GM12872 (cell line): ENCODE results near the gene TCERG1L.

Source experiments
- CTCF ChIP-seq: IDR thresholded peaks from 3 replicates; pipeline ENCODE4 v1.5.1; 2011; ENCODE audit warnings: low read depth, mild to moderate bottlenecking, low read length, moderate library complexity; ENCODE audit not compliant: insufficient read depth

TCERG1L gene

GRCh38 chr10:131221632-131222277 is 89.8 kb downstream of the TCERG1L start:
- no peak for TF ChIP-seq CTCF

DNA sequence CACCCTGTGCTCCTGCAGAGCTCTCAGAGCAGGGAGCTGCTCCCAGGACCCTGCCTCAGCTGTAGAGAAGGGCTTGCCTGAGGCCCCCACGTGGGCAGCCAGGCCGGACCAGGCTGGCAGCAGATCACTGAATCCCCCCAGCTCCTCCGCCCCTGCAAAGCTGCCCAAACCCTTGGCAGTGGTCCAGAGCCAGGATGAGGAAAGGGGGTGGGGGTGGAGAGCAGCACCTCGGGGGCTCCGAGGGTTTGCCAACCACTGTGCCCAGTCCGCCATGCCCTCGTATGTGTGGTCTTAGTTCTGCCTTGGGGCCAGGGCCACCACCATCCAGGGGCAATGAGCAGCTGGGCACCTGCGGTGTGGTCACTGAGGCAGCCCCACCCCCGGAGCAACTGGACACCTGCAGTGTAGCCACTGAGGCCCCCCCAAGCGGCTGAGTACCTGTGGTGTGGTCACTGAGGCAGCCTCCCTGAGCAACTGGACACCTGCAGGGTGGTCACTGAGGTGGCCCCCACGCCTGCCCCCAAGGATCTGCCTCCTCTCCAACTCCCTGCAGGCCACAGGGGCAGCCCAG is 90.8 kb downstream of the TCERG1L start:
- no peak for TF ChIP-seq CTCF

DNA sequence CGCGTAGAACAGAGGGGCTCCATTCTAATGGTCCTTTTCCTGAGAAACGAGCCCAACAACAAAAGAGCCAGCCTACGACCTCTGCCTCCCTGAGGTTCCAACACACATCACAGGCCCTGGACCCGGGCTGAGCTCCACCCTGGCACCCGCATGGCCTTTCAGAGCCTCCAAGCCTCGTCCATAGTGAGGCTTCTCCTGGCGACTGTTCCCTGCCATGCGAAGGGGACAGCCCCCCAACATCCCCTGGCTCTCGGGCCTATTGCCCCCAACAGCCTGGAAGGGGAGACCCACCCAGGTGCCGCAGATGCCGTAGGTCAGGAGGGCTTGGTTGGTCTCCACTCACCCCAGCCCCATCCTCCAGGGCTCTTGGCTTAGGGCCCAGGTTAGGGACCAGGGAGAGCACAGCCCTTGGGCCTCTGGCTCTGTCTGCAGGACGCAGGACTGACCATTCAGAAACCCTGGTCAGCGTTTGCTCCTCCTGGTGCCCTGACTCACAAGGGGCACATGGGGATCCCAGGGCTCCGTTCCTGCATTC is 91.5 kb downstream of the TCERG1L start:
- TF ChIP-seq CTCF: no peak

DNA sequence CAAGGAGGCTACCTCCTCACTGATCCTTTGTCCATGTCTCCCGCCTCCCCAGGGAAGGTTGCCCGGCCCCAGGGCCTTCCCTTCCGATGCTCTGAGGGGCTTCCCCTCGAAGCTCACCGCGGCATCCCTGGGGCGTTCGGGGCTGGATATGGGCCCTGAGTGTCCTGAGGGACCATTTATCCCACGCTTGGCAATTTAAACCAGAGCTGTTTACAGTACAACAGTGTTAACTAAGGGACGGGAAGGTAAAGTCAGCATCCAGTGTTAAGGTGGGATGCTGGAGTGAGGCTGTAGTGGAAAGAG is 92.0 kb downstream of the TCERG1L start:
- TF ChIP-seq CTCF: no peak

DNA sequence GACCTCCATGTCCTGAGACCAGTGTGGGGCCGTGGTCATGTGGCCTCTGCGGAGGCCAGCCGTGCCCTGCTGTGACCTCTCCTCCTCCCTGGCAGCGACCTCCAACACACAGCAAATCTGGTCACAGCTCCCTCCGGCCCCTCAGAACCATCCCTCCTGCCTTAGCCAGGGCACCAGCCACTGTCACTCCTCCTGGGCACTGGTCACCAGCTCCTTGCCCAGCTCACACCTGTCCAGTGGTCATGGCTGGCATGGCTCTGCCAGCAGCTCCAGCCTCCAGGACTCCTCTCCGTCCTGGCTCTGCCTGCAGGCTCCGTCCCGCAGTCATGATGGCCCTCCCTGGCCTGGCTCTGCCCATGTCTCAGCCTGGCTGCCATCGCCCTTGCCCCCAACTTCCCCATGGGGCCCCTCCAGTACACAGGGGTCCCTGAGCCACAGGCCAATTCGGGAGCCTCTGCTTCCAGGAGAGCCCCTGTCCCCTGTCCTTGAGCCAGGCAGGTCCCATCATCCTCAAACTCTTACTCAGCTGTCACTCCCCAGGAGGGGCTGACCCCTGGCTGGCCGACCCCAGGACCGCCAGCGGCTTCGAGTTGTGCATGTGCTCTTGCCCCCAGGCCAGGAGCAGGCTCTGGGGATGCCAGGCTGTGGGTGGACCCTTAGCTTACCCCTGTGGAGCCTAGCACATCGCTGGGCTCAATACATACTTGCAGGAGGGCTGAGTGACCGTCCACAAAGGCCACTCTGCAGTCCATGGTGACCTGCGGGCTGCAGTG is 92.5 kb downstream of the TCERG1L start:
- no peak for TF ChIP-seq CTCF

- no peak for TF ChIP-seq CTCF
Measured at GRCh38 chr10:131216681-131217230, 94.8 kb downstream of the TCERG1L start.

- no peak for TF ChIP-seq CTCF
Measured at GRCh38 chr10:131215776-131216175, 95.7 kb downstream of the TCERG1L start.
